GM12874 (cell line): ENCODE results near the gene TTYH3.

Source experiments
- CTCF ChIP-seq: IDR thresholded peaks from 2 replicates; pipeline ENCODE4 v1.5.1; 2011; ENCODE audit warnings: low read depth, mild to moderate bottlenecking, control low read depth, low read length, moderate library complexity; ENCODE audit not compliant: insufficient read depth

Gene TTYH3

GRCh38 chr7:2670720-2671391, 39.1 kb downstream of the TTYH3 start:
- peak; percentile 98 for TF ChIP-seq CTCF

GRCh38 chr7:2673934-2674333, 42.1 kb downstream of the TTYH3 start:
- no peak for TF ChIP-seq CTCF

- no peak for TF ChIP-seq CTCF
These were observed 43.5 kb downstream of the TTYH3 start for GRCh38 chr7:2675256-2675764.

- no peak for TF ChIP-seq CTCF
These were observed 48.5 kb downstream of the TTYH3 start for GRCh38 chr7:2680256-2680655.

- TF ChIP-seq CTCF: peak; percentile 71
These were observed 49.2 kb downstream of the TTYH3 start for GRCh38 chr7:2680792-2681490.

GRCh38 chr7:2681929-2682799, 50.4 kb downstream of the TTYH3 start:
- TF ChIP-seq CTCF: no peak

- no peak for TF ChIP-seq CTCF
These were observed 52.7 kb downstream of the TTYH3 start for GRCh38 chr7:2684501-2684900.
